GM12891 (cell line): ENCODE results near the gene OR6A2.

Experiments used
- POLR2A ChIP-seq: IDR thresholded peaks from 2 replicates; pipeline ENCODE4 v1.6.1; 2011; ENCODE audit warnings: low read depth, low read length, control low read depth
- POLR2AphosphoS5 ChIP-seq: IDR thresholded peaks from 2 replicates; pipeline ENCODE4 v1.6.1; 2011; ENCODE audit warnings: low read depth, low read length, control low read depth
- POU2F2 ChIP-seq: IDR thresholded peaks from 2 replicates; pipeline ENCODE4 v1.6.1; 2011; ENCODE audit warnings: low read depth, mild to moderate bottlenecking, control low read depth, low read length, moderate library complexity
- SPI1 ChIP-seq: IDR thresholded peaks from 2 replicates; pipeline ENCODE4 v1.6.1; 2011; ENCODE audit warnings: low read depth, low read length, control low read depth
- TAF1 ChIP-seq: IDR thresholded peaks from 2 replicates; pipeline ENCODE4 v1.6.1; 2011; ENCODE audit warnings: low read depth, low read length, control low read depth

- no peak for TF ChIP-seq POLR2AphosphoS5
- TF ChIP-seq POLR2A = no peak
- TF ChIP-seq TAF1 = no peak
- no peak for TF ChIP-seq POU2F2
- TF ChIP-seq SPI1 = no peak
Observed at GRCh38 chr11:6812390-6813005, 13.0 kb upstream of the OR6A2 start.
